Nucleus accumbens (tissue), 56 donors: ENCODE results near the gene NT5C3A.
"Not testable (repeated sequence)": the region's sequence is repeated elsewhere in the genome, so short reads cannot be mapped to it uniquely, and the experiment has no call there.

Source experiments
- DNase-seq, 56 donors: peaks; one replicate each; lab custom pipeline; 2025; lab: John Stamatoyannopoulos, UW

NT5C3A gene

GRCh38 chr7:33043501-33044400, 18.8 kb downstream of the NT5C3A start:
- no peak for DNase-seq

- no peak for DNase-seq
Observed at GRCh38 chr7:33041631-33042428, 20.7 kb downstream of the NT5C3A start.

GRCh38 chr7:33040803-33041516, 21.6 kb downstream of the NT5C3A start:
- DNase-seq = no peak

GRCh38 chr7:33039903-33040292, 22.7 kb downstream of the NT5C3A start:
- DNase-seq = no peak

DNA sequence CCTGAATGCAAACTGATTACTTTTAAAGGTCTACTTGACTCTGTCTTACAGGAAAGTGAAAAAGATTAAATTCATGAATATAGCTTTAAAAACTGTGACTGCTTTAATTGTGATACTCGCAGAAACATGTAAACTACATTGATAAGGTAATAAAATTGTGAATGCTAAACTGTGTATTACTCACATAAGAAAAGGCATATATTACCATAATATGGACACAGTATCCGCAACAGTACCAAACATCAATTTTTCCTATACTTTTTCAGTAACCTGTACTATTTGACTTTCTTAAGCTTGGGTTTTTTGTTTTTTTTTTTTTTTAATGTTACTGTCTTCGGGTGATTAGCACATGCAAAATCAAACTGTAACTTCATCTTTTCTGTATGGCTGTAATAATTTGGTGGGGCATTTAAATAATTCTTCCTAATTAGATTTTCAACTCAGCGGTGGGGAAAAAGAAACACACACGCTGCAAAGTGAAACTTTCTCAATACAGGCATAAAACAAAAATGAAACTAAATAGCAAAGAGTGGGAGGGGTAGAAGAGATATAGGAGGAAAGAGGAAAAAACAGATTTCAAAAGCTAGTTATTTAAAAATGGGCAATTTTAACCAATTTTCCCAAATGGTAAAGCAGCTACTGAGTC, 23.2 kb downstream of the NT5C3A start:
- no peak for DNase-seq

- no peak for DNase-seq
Observed at GRCh38 chr7:33038639-33039038, 23.9 kb downstream of the NT5C3A start.

- no peak for DNase-seq
Observed at GRCh38 chr7:33035776-33036175, 26.8 kb downstream of the NT5C3A start.

- DNase-seq = no peak
Observed at GRCh38 chr7:33024189-33024757, 38.3 kb downstream of the NT5C3A start.

DNA sequence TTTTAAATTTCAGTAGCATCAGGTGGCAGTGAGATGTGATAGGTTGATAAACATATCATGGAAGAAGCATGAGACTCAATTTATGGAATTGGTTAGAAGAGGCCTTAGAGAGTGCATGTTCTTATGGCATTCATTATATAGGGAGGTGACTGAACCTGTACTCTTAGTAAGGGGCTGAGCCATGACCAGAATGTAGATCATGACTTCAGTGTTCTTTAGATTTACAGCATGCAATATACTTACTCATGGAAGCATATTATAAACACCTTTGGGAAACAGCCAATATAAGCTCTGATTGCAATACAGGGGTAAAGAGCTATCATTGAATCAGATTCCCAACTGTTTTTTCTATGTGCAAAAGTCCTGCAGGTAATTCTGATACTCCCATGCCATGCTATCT, 50.2 kb downstream of the NT5C3A start:
- DNase-seq = no peak

GRCh38 chr7:33009734-33010133, 52.8 kb downstream of the NT5C3A start:
- no peak for DNase-seq

- not testable (repeated sequence) for DNase-seq
Observed at GRCh38 chr7:33005690-33006089, 56.9 kb downstream of the NT5C3A start.

DNA sequence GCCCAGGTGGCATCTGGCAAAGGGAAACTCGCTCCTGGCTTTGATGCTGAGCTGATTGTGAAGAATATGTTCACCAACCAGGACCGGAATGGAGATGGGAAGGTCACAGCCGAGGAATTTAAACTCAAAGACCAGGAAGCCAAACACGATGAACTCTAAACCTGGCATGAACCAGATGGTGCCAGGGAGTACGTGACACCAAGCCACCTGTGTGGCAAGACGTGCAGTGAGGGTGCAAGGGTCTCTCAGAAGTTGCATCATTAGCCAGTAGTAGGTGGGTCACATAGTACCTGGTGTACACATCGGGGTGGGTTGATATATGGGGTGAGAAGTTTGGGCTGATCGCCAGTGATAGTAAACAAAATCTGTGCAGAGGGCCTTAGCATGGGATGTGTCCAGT, 57.4 kb downstream of the NT5C3A start:
- DNase-seq = not testable (repeated sequence)

DNA sequence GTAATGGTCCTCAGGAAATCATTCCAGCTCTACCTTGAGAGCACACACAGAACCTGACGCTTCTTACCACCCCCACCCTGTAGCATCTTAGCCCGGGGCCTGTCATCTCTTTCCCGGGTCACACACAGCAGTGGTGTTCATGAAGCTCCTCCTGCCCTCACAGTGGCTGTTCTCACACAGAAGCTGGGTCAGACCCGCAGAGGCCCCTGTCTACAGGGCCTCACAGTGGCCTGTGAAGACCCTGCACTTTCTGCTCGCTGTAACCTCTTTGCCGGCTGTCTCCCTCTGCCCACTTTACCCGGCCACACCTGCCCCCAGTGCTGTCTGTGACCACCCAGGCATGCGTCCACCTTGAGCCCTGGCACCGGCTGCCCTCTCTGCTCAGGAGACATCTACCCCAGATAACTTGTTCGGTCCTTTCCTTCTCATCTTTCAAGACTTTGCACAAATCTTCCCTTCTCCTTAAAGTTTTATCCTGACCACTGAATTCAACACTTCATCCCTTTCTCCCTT, 58.4 kb downstream of the NT5C3A start:
- DNase-seq = not testable (repeated sequence)

DNA sequence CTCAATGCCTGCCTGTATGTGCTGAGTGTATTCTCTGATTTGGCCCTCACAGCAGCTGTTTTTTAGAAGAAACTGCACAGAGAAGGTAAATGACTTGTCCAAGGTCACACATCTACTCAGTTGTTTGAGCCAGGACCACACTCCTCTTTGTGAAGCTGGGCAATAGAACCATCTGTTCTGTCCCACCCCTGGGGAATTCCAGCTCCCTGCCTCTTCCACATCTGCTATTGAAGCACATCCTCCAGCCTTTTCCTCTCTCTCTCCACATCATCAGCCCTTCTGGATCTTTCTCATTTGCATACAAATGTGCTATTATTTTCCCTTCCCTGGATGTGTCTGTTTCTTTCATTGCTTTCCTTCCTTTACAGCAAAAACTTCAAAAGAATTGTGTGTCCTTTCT, 59.5 kb downstream of the NT5C3A start:
- not testable (repeated sequence) for DNase-seq

GRCh38 chr7:32999380-32999779, 63.2 kb downstream of the NT5C3A start:
- not testable (repeated sequence) for DNase-seq

GRCh38 chr7:32998361-32999171, 64.0 kb downstream of the NT5C3A start:
- DNase-seq = not testable (repeated sequence)

DNA sequence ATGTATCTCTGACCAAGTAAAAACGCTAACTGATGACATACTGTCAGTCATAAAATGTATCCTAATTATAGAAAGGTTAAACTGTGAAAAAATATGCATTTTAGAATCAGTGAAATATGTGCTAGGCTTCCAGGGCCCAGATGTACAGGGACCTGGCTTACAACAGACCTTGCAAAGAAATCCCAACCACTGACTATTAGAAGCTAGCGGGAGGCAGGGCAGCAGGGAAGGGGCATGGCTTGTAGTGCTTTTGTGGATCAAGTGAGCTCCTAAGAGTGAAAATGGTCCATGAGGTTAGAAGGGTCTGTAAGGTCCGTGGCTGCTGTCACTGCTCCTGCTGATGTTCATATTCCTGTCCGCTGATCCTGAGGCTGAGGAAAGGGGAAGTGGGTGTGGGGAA, 64.6 kb downstream of the NT5C3A start:
- not testable (repeated sequence) for DNase-seq

DNA sequence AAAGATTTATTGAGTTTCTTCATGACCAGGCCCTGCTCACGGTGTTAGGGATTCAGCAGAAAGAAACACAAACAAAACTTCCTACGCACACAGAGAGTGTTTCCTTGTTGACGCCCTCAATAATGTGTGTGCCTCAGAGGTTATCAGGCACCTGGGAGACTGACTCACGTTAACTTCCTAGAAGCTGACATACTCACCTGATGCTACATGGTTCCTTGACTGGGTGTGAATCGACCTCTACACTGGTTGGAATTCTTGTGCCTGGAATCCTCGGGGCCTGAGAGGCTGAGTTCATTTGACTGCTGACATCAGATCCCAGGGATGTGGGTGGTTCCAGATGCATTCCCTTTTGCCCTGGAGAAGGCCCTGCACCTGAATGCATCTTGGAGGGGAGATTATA, 69.8 kb downstream of the NT5C3A start:
- not testable (repeated sequence) for DNase-seq
